Islet of Langerhans (tissue), 1 donor: ENCODE measurements around the gene CNIH4.
"Not testable (repeated sequence)": the region's sequence is repeated elsewhere in the genome, so short reads cannot be mapped to it uniquely, and the experiment has no call there.

Experiments used
- FAIRE-seq: peaks from one replicate; lab custom pipeline; 2011; peaks lifted over from hg19 to GRCh38; lab: Jason Lieb, UNC

The CNIH4 gene

GRCh38 chr1:224402472-224403036 is 45.9 kb downstream of the CNIH4 start:
- FAIRE-seq, result peak; percentile 30

- no peak for FAIRE-seq
These were observed 48.4 kb downstream of the CNIH4 start for GRCh38 chr1:224404916-224405603.

- FAIRE-seq, result no peak
These were observed 48.9 kb downstream of the CNIH4 start for GRCh38 chr1:224405604-224405970.

GRCh38 chr1:224406216-224406615 is 49.5 kb downstream of the CNIH4 start:
- FAIRE-seq, result no peak

GRCh38 chr1:224407571-224408293 is 51.1 kb downstream of the CNIH4 start:
- FAIRE-seq, result no peak

- FAIRE-seq, result no peak
These were observed 51.6 kb downstream of the CNIH4 start for GRCh38 chr1:224408294-224408590.

GRCh38 chr1:224411766-224412165 is 55.1 kb downstream of the CNIH4 start:
- no peak for FAIRE-seq

- no peak for FAIRE-seq
These were observed 63.4 kb downstream of the CNIH4 start for GRCh38 chr1:224420106-224420505.

- FAIRE-seq, result no peak
These were observed 68.7 kb downstream of the CNIH4 start for GRCh38 chr1:224425279-224425884.

- FAIRE-seq, result not testable (repeated sequence)
These were observed 70.2 kb downstream of the CNIH4 start for GRCh38 chr1:224426869-224427268.

GRCh38 chr1:224427346-224427745 is 70.7 kb downstream of the CNIH4 start:
- no peak for FAIRE-seq

GRCh38 chr1:224428713-224429112 is 72.0 kb downstream of the CNIH4 start:
- not testable (repeated sequence) for FAIRE-seq
